NCI-H1092 (cell line): ENCODE data around the gene POLD1.

Source experiments
- DNase-seq: peaks from one replicate; lab custom pipeline; 2025; lab: John Stamatoyannopoulos, UW

The POLD1 gene

DNA sequence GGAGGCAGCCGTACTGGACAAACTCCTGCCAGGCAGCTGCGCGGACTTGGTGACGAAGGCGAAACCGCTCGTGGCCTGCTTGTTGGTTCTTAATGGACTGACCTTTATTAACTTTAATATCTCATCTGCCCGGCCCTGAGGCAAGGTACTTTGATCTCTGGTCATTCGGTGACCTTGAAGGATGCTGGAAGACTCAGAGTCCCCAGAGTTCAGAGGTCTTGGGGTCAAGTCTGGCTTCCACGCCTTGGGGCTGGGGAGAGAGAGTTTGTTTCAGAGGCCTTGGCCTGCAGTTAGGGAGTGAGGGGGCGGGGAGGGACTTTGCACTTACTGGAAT, 82.5 kb downstream of the POLD1 start:
- no peak for DNase-seq

DNA sequence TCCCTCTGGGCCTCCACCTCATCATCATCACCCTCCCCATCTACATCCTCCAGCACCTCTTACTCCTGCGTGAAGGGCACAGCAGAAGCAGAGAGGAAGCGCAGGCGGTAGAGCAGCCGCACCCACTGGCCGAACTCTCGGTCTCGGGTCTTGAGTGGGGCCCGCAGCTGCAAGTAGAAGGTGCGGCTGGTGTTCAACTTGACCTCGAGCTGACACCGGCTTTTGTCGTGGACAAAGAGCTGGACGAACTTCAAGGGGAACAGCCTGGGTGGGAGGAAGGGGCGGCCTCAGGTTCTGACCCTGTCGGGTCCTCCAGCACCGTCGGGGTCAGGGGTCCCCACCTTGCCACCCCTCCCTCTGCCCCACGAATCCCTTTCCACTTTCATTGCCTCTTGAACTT, 83.4 kb downstream of the POLD1 start:
- no peak for DNase-seq
